ENCODE results near the gene DNAJC4. TPM values are rescaled to one million over a fixed set of nuclear protein-coding genes. Genes with fewer than 3 reads are reported as not detected.

Gene DNAJC4
- total RNA-seq, 4 donors from 2014 or later = 19.2 to 25.8 (median 21.6) TPM

DNA sequence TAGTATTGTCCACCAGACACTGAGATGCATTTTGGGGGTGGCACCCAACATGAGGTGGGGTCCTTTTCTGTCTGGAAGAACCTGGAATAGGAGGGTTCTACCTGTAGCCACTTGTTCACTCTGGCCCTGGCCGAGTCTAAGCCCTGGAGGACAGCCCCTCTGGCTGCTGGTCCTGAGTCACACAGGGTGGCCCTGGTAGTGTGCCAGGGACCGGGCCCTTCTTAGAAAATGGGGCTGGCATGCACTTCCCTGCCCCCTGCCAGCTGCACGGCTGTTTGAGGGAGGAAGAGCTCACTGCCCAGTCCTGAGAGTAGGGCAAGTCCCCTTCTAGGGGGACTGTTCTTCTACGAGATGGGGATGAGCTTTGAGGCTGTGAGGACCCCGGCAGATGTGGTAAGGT is 23.1 kb downstream of the DNAJC4 start:
- TF ChIP-seq, protein P1, sequence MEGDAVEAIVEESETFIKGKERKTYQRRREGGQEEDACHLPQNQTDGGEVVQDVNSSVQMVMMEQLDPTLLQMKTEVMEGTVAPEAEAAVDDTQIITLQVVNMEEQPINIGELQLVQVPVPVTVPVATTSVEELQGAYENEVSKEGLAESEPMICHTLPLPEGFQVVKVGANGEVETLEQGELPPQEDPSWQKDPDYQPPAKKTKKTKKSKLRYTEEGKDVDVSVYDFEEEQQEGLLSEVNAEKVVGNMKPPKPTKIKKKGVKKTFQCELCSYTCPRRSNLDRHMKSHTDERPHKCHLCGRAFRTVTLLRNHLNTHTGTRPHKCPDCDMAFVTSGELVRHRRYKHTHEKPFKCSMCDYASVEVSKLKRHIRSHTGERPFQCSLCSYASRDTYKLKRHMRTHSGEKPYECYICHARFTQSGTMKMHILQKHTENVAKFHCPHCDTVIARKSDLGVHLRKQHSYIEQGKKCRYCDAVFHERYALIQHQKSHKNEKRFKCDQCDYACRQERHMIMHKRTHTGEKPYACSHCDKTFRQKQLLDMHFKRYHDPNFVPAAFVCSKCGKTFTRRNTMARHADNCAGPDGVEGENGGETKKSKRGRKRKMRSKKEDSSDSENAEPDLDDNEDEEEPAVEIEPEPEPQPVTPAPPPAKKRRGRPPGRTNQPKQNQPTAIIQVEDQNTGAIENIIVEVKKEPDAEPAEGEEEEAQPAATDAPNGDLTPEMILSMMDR (IDR thresholded peaks at IDR 0.05) = no peak
- no peak for DNase-seq (ENCODE audit: low spot score)
- no peak for ATAC-seq (ENCODE audit: low FRiP score)

DNA sequence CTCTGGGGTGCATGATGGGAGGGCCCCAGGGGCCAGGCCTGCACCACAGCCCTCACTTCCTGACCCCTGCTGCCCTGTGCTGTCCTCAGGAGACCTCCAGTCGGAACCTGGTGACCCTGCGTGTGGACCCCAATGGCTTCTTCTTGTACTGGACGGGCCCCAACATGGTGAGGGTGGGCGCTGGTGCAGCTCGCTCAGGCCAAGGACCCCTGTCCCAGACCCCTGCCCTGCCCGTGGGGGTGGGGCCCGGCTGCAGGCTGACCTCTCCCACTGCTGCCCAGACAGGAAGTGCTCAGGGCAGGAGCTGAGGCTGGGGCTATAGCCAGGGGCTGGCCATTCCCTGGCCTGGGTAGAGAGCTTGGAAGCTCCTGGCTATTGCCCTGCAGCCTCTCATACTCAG is 24.0 kb downstream of the DNAJC4 start:
- ATAC-seq (ENCODE audit: low FRiP score) (no peak), DNase-seq (ENCODE audit: low spot score) (no peak)
- TF ChIP-seq, protein P1 (IDR thresholded peaks at IDR 0.05) = no peak

DNA sequence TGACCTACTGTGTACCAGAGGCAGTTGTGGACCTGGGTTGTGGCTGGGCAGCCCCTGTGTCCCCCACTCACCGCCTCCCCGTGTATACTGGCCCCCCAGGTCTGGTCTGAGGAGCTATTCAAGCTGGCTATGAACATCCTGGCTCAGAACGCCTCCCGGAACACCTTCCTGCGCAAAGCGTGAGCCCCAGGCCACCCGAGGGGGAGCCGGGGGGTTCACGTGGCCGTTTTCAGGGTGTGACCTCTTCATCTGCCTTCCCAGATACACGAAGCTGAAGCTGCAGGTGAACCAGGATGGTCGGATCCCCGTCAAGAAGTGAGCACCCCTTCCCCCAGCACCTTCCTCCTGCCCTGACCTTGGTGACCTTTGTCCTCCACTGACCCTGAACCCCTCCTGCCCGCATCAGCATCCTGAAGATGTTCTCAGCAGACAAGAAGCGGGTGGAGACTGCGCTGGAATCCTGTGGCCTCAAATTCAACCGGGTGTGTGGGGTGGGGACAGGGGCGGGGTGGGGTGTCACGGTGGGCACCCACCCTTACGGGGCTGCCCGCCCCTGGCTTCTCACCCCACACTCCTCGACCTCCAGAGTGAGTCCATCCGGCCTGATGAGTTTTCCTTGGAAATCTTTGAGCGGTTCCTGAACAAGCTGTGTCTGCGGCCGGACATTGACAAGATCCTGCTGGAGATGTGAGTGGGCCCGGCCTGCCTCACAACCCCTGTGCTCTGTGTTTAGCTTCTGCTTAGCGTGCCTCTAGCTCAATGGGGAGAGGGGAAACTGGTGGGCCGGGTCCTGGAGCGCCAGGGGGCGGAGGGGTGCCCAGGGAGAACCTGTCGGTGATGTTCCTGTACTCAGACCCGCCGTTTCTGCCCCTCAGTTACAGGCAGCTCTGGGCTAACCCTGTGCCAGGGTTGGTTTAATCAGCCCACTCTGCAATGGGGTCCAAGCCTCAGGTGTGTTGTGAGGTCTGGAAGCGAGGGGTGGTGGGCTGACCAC is 25.1 kb downstream of the DNAJC4 start:
- ATAC-seq (ENCODE audit: low FRiP score) (no peak), DNase-seq (ENCODE audit: low spot score) (no peak)
- TF ChIP-seq, protein P1 (IDR thresholded peaks at IDR 0.05) = no peak

DNA sequence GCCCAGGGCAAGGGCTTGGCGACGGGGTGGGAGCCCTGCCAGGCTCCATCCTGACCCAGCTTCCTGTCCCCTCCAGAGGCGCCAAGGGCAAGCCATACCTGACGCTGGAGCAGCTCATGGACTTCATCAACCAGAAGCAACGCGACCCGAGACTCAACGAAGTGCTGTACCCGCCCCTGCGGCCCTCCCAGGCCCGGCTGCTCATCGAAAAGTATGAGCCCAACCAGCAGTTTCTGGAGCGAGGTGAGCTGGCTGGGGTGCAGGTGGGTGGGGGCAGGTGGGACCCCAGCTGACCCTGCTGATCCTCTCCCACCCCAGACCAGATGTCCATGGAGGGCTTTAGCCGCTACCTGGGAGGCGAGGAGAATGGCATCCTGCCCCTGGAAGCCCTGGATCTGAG is 26.0 kb downstream of the DNAJC4 start:
- no peak for DNase-seq (ENCODE audit: low spot score)
- ATAC-seq (ENCODE audit: low FRiP score) = no peak
- TF ChIP-seq, protein P1 (IDR thresholded peaks at IDR 0.05) = no peak

DNA sequence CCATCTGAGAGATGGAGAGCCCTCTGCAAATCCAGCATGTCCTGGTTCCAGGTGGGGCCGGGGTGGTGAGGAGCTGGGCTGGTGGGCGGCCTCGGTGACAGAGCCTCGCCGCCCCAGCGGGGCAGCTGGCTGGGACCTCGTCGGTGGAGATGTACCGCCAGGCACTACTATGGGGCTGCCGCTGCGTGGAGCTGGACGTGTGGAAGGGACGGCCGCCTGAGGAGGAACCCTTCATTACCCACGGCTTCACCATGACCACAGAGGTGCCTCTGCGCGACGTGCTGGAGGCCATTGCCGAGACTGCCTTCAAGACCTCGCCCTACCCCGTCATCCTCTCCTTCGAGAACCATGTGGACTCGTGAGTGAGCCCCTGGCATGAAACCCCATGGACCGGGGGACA is 28.0 kb downstream of the DNAJC4 start:
- ATAC-seq (ENCODE audit: low FRiP score) (no peak), DNase-seq (ENCODE audit: low spot score) (no peak)
- TF ChIP-seq, protein P1 (IDR thresholded peaks at IDR 0.05) = no peak

DNA sequence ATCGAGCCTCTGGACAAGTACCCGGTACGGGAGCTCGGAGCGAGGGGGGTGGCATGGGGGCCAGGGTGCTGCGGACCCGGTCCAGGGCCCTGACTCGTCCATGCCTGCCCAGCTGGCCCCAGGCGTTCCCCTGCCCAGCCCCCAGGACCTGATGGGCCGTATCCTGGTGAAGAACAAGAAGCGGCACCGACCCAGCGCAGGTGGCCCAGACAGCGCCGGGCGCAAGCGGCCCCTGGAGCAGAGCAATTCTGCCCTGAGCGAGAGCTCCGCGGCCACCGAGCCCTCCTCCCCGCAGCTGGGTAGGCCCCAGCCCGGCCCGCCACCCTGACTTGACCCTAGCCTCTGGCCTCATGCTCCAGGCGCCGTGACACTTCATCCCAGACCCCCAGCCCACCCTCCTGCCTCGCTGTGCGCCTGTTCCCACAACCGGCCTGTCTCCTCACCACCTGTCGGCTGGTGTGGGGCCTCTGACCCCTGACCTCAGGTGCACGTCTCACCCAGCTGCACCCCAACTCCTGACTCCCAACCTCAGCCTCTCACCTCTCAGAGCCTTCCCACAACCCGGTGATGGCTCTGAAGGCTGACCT is 28.7 kb downstream of the DNAJC4 start:
- ATAC-seq (ENCODE audit: low FRiP score) (no peak), DNase-seq (ENCODE audit: low spot score) (no peak)
- TF ChIP-seq, protein P1 (IDR thresholded peaks at IDR 0.05) = no peak

Measured in omental fat pad (tissue), 4 donors.